HCT116 (cell line): ENCODE results near the gene BORCS8. TPM values are rescaled to one million over a fixed set of nuclear protein-coding genes. Genes with fewer than 3 reads are reported as not detected.
A peak's percentile ranks its signal among the peaks of the same experiment; 100 is the strongest.

Experiments used
- ATAC-seq: fragments of 200-7000 bp; cut with Tn5 transposase; 2 replicates; pipeline ENCODE4 v1.9.1; 2020; ENCODE audit warnings: mild to moderate bottlenecking, moderate library complexity
- BruUV-seq: library from RNA; stranded (reverse); fragments of 400-500 nt; replicated peaks from 2 replicates; lab custom pipeline; 2021; lab: Mats Ljungman, UMichigan
- CTCF ChIA-PET: fragments of 300-600 bp; sonication (Branson Sonifier 250); formaldehyde crosslinking; loops from one replicate; lab custom pipeline; 2021; ENCODE audit warnings: antibody characterized with exemption; lab: Charles Lee
- POLR2A ChIA-PET: fragments of 300-600, 350-600 bp; sonication (Branson Sonifier 250); formaldehyde crosslinking; loops from one replicate; lab custom pipeline; 2021; ENCODE audit warnings: antibody characterized with exemption; lab: Charles Lee
- RAD21 ChIA-PET, 2 experiments: fragments of 300-600 bp; sonication (Branson Sonifier 250); formaldehyde crosslinking; loops; one replicate each; lab custom pipeline; 2023; ENCODE audit warnings: low total read pairs in 2 of 2; ENCODE audit not compliant: uncharacterized antibody in 2 of 2, unreplicated experiment in 2 of 2, low non-redundant PET in 1 of 2; lab: Charles Lee
- DNase-seq: peaks from one replicate; pipeline ENCODE4 v3.0.0-alpha.2; 2010; ENCODE audit warnings: low read depth, low spot score
- H2AFZ ChIP-seq: fragments of 200-600 bp; shearing (Covaris generic), sonication (generic); 2 replicates; pipeline ENCODE4 v1.6.1; 2017; ENCODE audit warnings: low read depth, mixed run types, mixed read lengths, antibody characterized with exemption, low read length; ENCODE audit not compliant: poor library complexity, severe bottlenecking
- H3K27ac ChIP-seq: 2 replicates; pipeline ENCODE4 v1.5.1; 2012; ENCODE audit warnings: low read depth, low read length
- H3K27me3 ChIP-seq: fragments of 200-600 bp; sonication (generic); 2 replicates; pipeline ENCODE4 v1.6.1; 2016; ENCODE audit warnings: mixed run types, low read length, mixed read lengths; ENCODE audit not compliant: insufficient read depth
- H3K36me3 ChIP-seq, 2 experiments: fragments of 200-500 bp in 1 of 2; fragments of 200-600 bp in 1 of 2; sonication (Bioruptor generic) in 1 of 2; sonication (generic) in 1 of 2; 2 replicates each; pipeline versions ENCODE4 v1.5.1 to v1.6.1; 2014 to 2016; ENCODE audit warnings: low read length in 2 of 2, inconsistent platforms in 1 of 2, mixed read lengths in 1 of 2, mixed run types in 1 of 2; ENCODE audit not compliant: insufficient read depth in 2 of 2, control insufficient read depth in 1 of 2
- H3K4me1 ChIP-seq, 2 experiments: fragments of 200-600 bp in 1 of 2; sonication (generic) in 1 of 2; 2 replicates each; pipeline versions ENCODE4 v1.5.1 to v1.6.1; 2012 to 2017; ENCODE audit warnings: low read length in 2 of 2, inconsistent platforms in 1 of 2, mild to moderate bottlenecking in 1 of 2, mixed read lengths in 1 of 2, mixed run types in 1 of 2, moderate library complexity in 1 of 2; ENCODE audit not compliant: insufficient read depth in 2 of 2, control insufficient read depth in 1 of 2
- H3K4me2 ChIP-seq: fragments of 200-600 bp; sonication (generic); 2 replicates; pipeline ENCODE4 v1.6.1; 2017; ENCODE audit warnings: mixed run types, low read length, mixed read lengths
- H3K4me3 ChIP-seq, 2 experiments: fragments of 200-600 bp in 1 of 2; sonication (generic) in 1 of 2; replicated peaks in 1 of 2; 2 replicates each; pipeline ENCODE4 v1.5.1; 2011 to 2016; ENCODE audit warnings: low read length in 2 of 2, control low read depth in 1 of 2, low read depth in 1 of 2, mild to moderate bottlenecking in 1 of 2, mixed read lengths in 1 of 2, mixed run types in 1 of 2
- H3K79me2 ChIP-seq: fragments of 200-600 bp; sonication (generic); 2 replicates; pipeline ENCODE4 v1.6.1; 2017; ENCODE audit warnings: mild to moderate bottlenecking, mixed run types, low read length, moderate library complexity, mixed read lengths; ENCODE audit not compliant: insufficient read depth
- H3K9ac ChIP-seq: fragments of 200-600 bp; sonication (generic); 2 replicates; pipeline ENCODE4 v1.6.1; 2016; ENCODE audit warnings: low read length, mixed read lengths
- H3K9me2 ChIP-seq: fragments of 200-600 bp; sonication (generic), shearing (Covaris generic); 2 replicates; pipeline ENCODE4 v1.6.1; 2017; ENCODE audit warnings: mixed run types, mild to moderate bottlenecking, moderate library complexity; ENCODE audit not compliant: insufficient read depth
- H3K9me3 ChIP-seq, 2 experiments: fragments of 200-500 bp in 1 of 2; fragments of 200-600 bp in 1 of 2; sonication (Bioruptor generic) in 1 of 2; sonication (generic) in 1 of 2; 2 replicates each; pipeline ENCODE4 v1.6.1; 2014 to 2017; ENCODE audit warnings: low read length in 2 of 2, mixed read lengths in 2 of 2, inconsistent platforms in 1 of 2, low read depth in 1 of 2, mild to moderate bottlenecking in 1 of 2, mixed run types in 1 of 2, moderate library complexity in 1 of 2; ENCODE audit not compliant: control insufficient read depth in 1 of 2, insufficient read depth in 1 of 2
- H4K20me1 ChIP-seq: fragments of 200-600 bp; sonication (generic), shearing (Covaris generic); 2 replicates; pipeline ENCODE4 v1.6.1; 2017; ENCODE audit warnings: mixed run types, mild to moderate bottlenecking, moderate library complexity; ENCODE audit not compliant: insufficient read depth
- CEBPB ChIP-seq: IDR thresholded peaks from 2 replicates; pipeline ENCODE4 v1.6.1; 2012; ENCODE audit warnings: low read depth
- EGR1 ChIP-seq: IDR thresholded peaks from 2 replicates; pipeline ENCODE4 v1.6.1; 2012; ENCODE audit warnings: low read depth
- ELF1 ChIP-seq: IDR thresholded peaks from 2 replicates; pipeline ENCODE4 v1.6.1; 2012; ENCODE audit warnings: low read depth, borderline replicate concordance
- EZH2 ChIP-seq: fragments of 200-600 bp; sonication (generic); IDR thresholded peaks from 2 replicates; pipeline ENCODE4 v1.6.1; 2017; ENCODE audit warnings: antibody characterized with exemption, mixed run types
- EZH2phosphoT487 ChIP-seq: fragments of 200-600 bp; IDR thresholded peaks from 2 replicates; pipeline ENCODE4 v1.6.1; 2018; ENCODE audit warnings: antibody characterized with exemption, borderline replicate concordance
- FOSL1 ChIP-seq: IDR thresholded peaks from 2 replicates; pipeline ENCODE4 v1.6.1; 2012; ENCODE audit warnings: low read depth
- JUND ChIP-seq: IDR thresholded peaks from 2 replicates; pipeline ENCODE4 v1.6.1; 2012
- POLR2A ChIP-seq: IDR thresholded peaks from 2 replicates; pipeline ENCODE4 v1.7.0; 2011; ENCODE audit warnings: borderline replicate concordance; ENCODE audit not compliant: insufficient read depth, insufficient read length; ENCODE audit errors: extremely low read depth
- POLR2AphosphoS5 ChIP-seq: IDR thresholded peaks from 2 replicates; pipeline ENCODE4 v1.6.1; 2011; ENCODE audit warnings: mild to moderate bottlenecking, low read depth, low read length, moderate library complexity
- RAD21 ChIP-seq: IDR thresholded peaks from 2 replicates; pipeline ENCODE4 v1.6.1; 2012; ENCODE audit warnings: low read depth, mild to moderate bottlenecking
- SIN3A ChIP-seq: IDR thresholded peaks from 2 replicates; pipeline ENCODE4 v1.6.1; 2012; ENCODE audit warnings: low read depth
- SP1 ChIP-seq: IDR thresholded peaks from 2 replicates; pipeline ENCODE4 v1.6.1; 2012; ENCODE audit warnings: low read depth
- SRF ChIP-seq: IDR thresholded peaks from 2 replicates; pipeline ENCODE4 v1.6.1; 2012; ENCODE audit warnings: low read depth
- TCF7L2 ChIP-seq: IDR thresholded peaks from 2 replicates; pipeline ENCODE4 v1.7.0; 2011; ENCODE audit warnings: borderline replicate concordance, inconsistent platforms; ENCODE audit not compliant: insufficient read depth, insufficient read length; ENCODE audit errors: extremely low read depth
- YY1 ChIP-seq: IDR thresholded peaks from 2 replicates; pipeline ENCODE4 v1.6.1; 2011; ENCODE audit warnings: low read length, low read depth, moderate library complexity, mild to moderate bottlenecking; ENCODE audit not compliant: insufficient replicate concordance; ENCODE audit errors: extremely low read depth
- ZFX ChIP-seq: fragments of 450-650 bp; IDR thresholded peaks from 2 replicates; pipeline ENCODE4 v1.6.1; 2017
- ZNF274 ChIP-seq: fragments of 200-500 bp; sonication (Bioruptor generic); IDR thresholded peaks from 2 replicates; pipeline ENCODE4 v1.6.1; 2014; ENCODE audit warnings: mild to moderate bottlenecking, low read depth, low read length, inconsistent platforms
- intact Hi-C: fragments of 100-400 bp; cut with micrococcal nuclease; formaldehyde crosslinking; loops from 2 replicates; pipeline ENCODE4 v1.10.0; 2022
- total RNA-seq: library from RNA; stranded (reverse); gene quantifications from one replicate; pipeline ENCODE4 v1.2.1, GENCODE V29; 2021; ENCODE audit not compliant: unreplicated experiment
- TF ChIP-seq, protein P1 (sequence below): IDR thresholded peaks from 2 replicates; pipeline ENCODE4 v1.6.1; 2011; ENCODE audit warnings: mild to moderate bottlenecking, low read length, moderate library complexity; ENCODE audit not compliant: insufficient replicate concordance; ENCODE audit errors: extremely low read depth
- TF ChIP-seq, protein P2 (sequence below), 3 experiments: fragments of 200-600 bp in 1 of 3; sonication (generic) in 1 of 3; IDR thresholded peaks in 2 of 3; conservative IDR thresholded peaks in 1 of 3; 2 replicates each; pipeline ENCODE4 v1.5.1; 2012 to 2017; ENCODE audit warnings: low read depth in 2 of 3, low read length in 2 of 3, antibody characterized with exemption in 1 of 3, borderline replicate concordance in 1 of 3, control low read depth in 1 of 3, mild to moderate bottlenecking in 1 of 3, mixed read lengths in 1 of 3, mixed run types in 1 of 3, moderate library complexity in 1 of 3; ENCODE audit not compliant: insufficient read depth in 1 of 3
- TF ChIP-seq, protein P3 (sequence below): IDR thresholded peaks from 2 replicates; pipeline ENCODE4 v1.6.1; 2012

BORCS8 gene
- total RNA-seq, 1 experiment from 2014 or later: 17.1 TPM

DNA sequence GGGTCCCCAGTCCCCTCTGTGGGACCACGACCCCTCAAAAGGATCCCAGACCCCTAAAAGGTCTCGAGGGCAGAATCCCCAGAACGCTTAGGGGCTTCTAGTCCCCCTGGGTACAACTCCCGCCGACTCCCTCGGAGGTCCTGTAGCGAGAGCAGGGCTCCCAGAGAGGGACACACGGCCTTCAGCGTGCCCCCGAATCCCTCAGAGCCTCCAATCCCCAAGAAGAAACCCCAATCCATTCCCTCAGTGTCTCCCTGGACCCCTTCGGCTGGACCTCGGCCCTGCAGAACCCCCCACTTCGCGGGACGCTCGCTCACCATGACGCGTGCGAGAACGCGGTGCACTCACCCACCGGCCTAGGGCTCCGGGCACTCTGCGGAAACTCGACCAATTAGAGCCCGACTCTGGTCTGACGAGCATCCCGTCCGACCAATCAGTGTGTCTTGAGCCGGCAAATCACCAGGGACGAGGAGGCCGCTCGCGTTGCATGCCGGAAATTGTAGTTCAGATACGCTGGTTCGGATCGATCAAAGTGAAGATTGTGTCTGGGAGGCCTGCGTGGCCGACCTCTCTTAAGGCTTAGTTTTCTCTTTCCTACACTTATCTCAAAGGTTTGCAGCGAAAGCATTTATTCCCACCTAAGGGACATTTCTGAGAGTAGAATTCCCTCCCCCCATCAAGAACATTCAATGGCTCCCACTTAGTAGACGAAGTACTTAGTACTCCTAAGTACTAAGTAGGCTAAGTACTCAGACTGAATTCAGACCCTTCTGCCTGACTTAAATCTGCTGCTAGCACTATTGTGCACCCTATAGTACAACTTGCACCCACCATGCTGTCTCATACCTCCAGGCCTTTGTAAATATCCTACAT lies 53.6 kb downstream of the BORCS8 start, which contains the start of gene TMEM161A:
TSS of gene TMEM161A (minus strand) at position 370 of the 873 bp plus-strand sequence. CDS start at position 320, 50 bp downstream.
- Histone ChIP-seq H3K9ac (peak within 1 kb of the TSS; percentile 96), H2AFZ (peak within 1 kb of the TSS; percentile 55), H3K27me3 (no peaks in the 10 kb centered on the region), H3K9me2 (no peaks in the 10 kb centered on the region), H3K27ac (peak within 1 kb of the TSS; percentile 66), H3K4me3 (peak within 1 kb of the TSS; percentile 67 to 78), H3K36me3 (no peaks in the 10 kb centered on the region; a peak in 1 of 4 replicates), H3K79me2 (peaks cover 36% of the 10 kb centered on the region), H3K4me1 (peaks cover 13 to 23% of the 10 kb centered on the region in 2 experiments), H3K4me2 (peak within 1 kb of the TSS; percentile 94), H4K20me1 (no peaks in the 10 kb centered on the region), H3K9me3 (no peaks in the 10 kb centered on the region)
- CTCF ChIA-PET: no interaction called here
- POLR2A ChIA-PET: no interaction called here
- intact Hi-C loops: no loop called here
- DNase-seq (peak; percentile 98), ATAC-seq (peak; percentile 94)
- RAD21 ChIA-PET: no interaction called here
- no TSS peak for BruUV-seq
- TF ChIP-seq CEBPB (no peak), FOSL1 (no peak), JUND (no peak), ELF1 (no peak), ZNF274 (no peak), TCF7L2 (peak; percentile 97), POLR2AphosphoS5 (peak; percentile 92), YY1 (peak; percentile 34), EZH2phosphoT487 (no peak), SP1 (peak; percentile 99), EGR1 (no peak), SRF (no peak), SIN3A (0 out of 2 replicates have a peak, but pooled peaks have one; percentile 16), EZH2 (no peak), RAD21 (no peak), ZFX (peak; percentile 62; the same call in 1 of the 2 replicates), POLR2A (peak; percentile 89)
- TF ChIP-seq, protein P1, sequence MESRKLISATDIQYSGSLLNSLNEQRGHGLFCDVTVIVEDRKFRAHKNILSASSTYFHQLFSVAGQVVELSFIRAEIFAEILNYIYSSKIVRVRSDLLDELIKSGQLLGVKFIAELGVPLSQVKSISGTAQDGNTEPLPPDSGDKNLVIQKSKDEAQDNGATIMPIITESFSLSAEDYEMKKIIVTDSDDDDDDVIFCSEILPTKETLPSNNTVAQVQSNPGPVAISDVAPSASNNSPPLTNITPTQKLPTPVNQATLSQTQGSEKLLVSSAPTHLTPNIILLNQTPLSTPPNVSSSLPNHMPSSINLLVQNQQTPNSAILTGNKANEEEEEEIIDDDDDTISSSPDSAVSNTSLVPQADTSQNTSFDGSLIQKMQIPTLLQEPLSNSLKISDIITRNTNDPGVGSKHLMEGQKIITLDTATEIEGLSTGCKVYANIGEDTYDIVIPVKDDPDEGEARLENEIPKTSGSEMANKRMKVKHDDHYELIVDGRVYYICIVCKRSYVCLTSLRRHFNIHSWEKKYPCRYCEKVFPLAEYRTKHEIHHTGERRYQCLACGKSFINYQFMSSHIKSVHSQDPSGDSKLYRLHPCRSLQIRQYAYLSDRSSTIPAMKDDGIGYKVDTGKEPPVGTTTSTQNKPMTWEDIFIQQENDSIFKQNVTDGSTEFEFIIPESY: peak; percentile 39
- TF ChIP-seq, protein P2, sequence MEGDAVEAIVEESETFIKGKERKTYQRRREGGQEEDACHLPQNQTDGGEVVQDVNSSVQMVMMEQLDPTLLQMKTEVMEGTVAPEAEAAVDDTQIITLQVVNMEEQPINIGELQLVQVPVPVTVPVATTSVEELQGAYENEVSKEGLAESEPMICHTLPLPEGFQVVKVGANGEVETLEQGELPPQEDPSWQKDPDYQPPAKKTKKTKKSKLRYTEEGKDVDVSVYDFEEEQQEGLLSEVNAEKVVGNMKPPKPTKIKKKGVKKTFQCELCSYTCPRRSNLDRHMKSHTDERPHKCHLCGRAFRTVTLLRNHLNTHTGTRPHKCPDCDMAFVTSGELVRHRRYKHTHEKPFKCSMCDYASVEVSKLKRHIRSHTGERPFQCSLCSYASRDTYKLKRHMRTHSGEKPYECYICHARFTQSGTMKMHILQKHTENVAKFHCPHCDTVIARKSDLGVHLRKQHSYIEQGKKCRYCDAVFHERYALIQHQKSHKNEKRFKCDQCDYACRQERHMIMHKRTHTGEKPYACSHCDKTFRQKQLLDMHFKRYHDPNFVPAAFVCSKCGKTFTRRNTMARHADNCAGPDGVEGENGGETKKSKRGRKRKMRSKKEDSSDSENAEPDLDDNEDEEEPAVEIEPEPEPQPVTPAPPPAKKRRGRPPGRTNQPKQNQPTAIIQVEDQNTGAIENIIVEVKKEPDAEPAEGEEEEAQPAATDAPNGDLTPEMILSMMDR (IDR thresholded peaks at IDR 0.05 in 2 of 3, conservative IDR thresholded peaks at IDR 0.05 in 1 of 3; ENCODE audit: borderline replicate concordance in 1 of 3, insufficient read depth in 1 of 3, low read depth in 2 of 3, low read length in 2 of 3): no peak
- TF ChIP-seq, protein P3, sequence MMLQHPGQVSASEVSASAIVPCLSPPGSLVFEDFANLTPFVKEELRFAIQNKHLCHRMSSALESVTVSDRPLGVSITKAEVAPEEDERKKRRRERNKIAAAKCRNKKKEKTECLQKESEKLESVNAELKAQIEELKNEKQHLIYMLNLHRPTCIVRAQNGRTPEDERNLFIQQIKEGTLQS: no peak
